Liver (tissue), 9 donors: Measurements from ENCODE around the gene AGBL4. TPM values are rescaled to one million over a fixed set of nuclear protein-coding genes. Genes with fewer than 3 reads are reported as not detected.

Source experiments
- DNase-seq: peaks from one replicate; pipeline ENCODE4 v3.0.0-alpha.2; 2017; ENCODE audit warnings: low spot score
- H3K27ac ChIP-seq, 2 donors: one replicate each; pipeline ENCODE4 v1.7.0; 2013; ENCODE audit warnings: inconsistent platforms in 2 of 2, low read length in 2 of 2, control low read depth in 1 of 2, low read depth in 1 of 2, mild to moderate bottlenecking in 1 of 2
- H3K27me3 ChIP-seq, 4 donors: one replicate each; pipeline versions ENCODE4 v1.6.1 to v1.7.0; 2013; ENCODE audit warnings: low read length in 3 of 4, inconsistent platforms in 1 of 4, mild to moderate bottlenecking in 1 of 4, moderate library complexity in 1 of 4; ENCODE audit not compliant: control insufficient read depth in 4 of 4, insufficient read depth in 4 of 4
- H3K36me3 ChIP-seq, 4 donors: one replicate each; pipeline versions ENCODE4 v1.6.1 to v1.7.0; 2013; ENCODE audit warnings: low read length in 3 of 4, mild to moderate bottlenecking in 3 of 4, low read depth in 1 of 4, moderate library complexity in 1 of 4; ENCODE audit not compliant: control insufficient read depth in 4 of 4, insufficient read depth in 3 of 4
- H3K4me1 ChIP-seq, 4 donors: one replicate each; pipeline versions ENCODE4 v1.6.1 to v1.7.0; 2013; ENCODE audit warnings: low read length in 3 of 4, mild to moderate bottlenecking in 3 of 4, moderate library complexity in 1 of 4; ENCODE audit not compliant: control insufficient read depth in 4 of 4, insufficient read depth in 4 of 4
- H3K4me3 ChIP-seq, 3 donors: one replicate each; pipeline versions ENCODE4 v1.6.1 to v1.7.0; 2013; ENCODE audit warnings: low read length in 3 of 3, control low read depth in 1 of 3, low read depth in 1 of 3, mild to moderate bottlenecking in 1 of 3
- H3K9ac ChIP-seq, 2 donors: one replicate each; pipeline ENCODE4 v1.7.0; 2013; ENCODE audit warnings: low read length in 2 of 2, mild to moderate bottlenecking in 2 of 2, moderate library complexity in 2 of 2, control low read depth in 1 of 2, low read depth in 1 of 2
- H3K9me3 ChIP-seq, 4 donors: one replicate each; pipeline versions ENCODE4 v1.6.1 to v1.7.0; 2013; ENCODE audit warnings: low read length in 3 of 4; ENCODE audit not compliant: control insufficient read depth in 4 of 4
- CTCF ChIP-seq: fragments of 150-350 bp; IDR thresholded peaks from 2 replicates; pipeline ENCODE4 v1.5.1; 2017; ENCODE audit warnings: improper control_type of control experiment, low read depth, low read length; ENCODE audit not compliant: missing input control
- EGR1 ChIP-seq, 2 donors: IDR thresholded peaks; 2 replicates each; pipeline ENCODE4 v1.6.1; 2016 to 2018; ENCODE audit warnings: antibody characterized with exemption in 2 of 2, low read depth in 2 of 2
- FOXA1 ChIP-seq: IDR thresholded peaks from 2 replicates; pipeline ENCODE4 v1.6.1; 2016; ENCODE audit warnings: antibody characterized with exemption
- FOXA2 ChIP-seq: IDR thresholded peaks from 2 replicates; pipeline ENCODE4 v1.6.1; 2016; ENCODE audit warnings: antibody characterized with exemption
- GABPA ChIP-seq, 2 donors: IDR thresholded peaks in 1 of 2; conservative IDR thresholded peaks in 1 of 2; 2 replicates each; pipeline ENCODE4 v1.6.1; 2016; ENCODE audit warnings: antibody characterized with exemption in 2 of 2, mild to moderate bottlenecking in 1 of 2, moderate library complexity in 1 of 2
- HNF4A ChIP-seq, 2 donors: conservative IDR thresholded peaks; 2 replicates each; pipeline ENCODE4 v1.6.1; 2016; ENCODE audit warnings: antibody characterized with exemption in 2 of 2, mild to moderate bottlenecking in 2 of 2
- HNF4G ChIP-seq: IDR thresholded peaks from 2 replicates; pipeline ENCODE4 v1.6.1; 2016; ENCODE audit warnings: antibody characterized with exemption
- JUND ChIP-seq, 2 donors: IDR thresholded peaks; 2 replicates each; pipeline ENCODE4 v1.6.1; 2016; ENCODE audit warnings: antibody characterized with exemption in 2 of 2
- NR2F2 ChIP-seq: IDR thresholded peaks from 2 replicates; pipeline ENCODE4 v1.6.1; 2016; ENCODE audit warnings: antibody characterized with exemption
- RAD21 ChIP-seq, 2 donors: IDR thresholded peaks; 2 replicates each; pipeline ENCODE4 v1.6.1; 2016; ENCODE audit warnings: antibody characterized with exemption in 2 of 2, mild to moderate bottlenecking in 2 of 2
- RXRA ChIP-seq, 2 donors: IDR thresholded peaks; 2 replicates each; pipeline ENCODE4 v1.6.1; 2017 to 2018; ENCODE audit warnings: antibody characterized with exemption in 2 of 2, mild to moderate bottlenecking in 1 of 2
- SP1 ChIP-seq: IDR thresholded peaks from 2 replicates; pipeline ENCODE4 v1.6.1; 2018; ENCODE audit warnings: antibody characterized with exemption, mild to moderate bottlenecking
- TAF1 ChIP-seq: conservative IDR thresholded peaks from 2 replicates; pipeline ENCODE4 v1.6.1; 2016; ENCODE audit warnings: antibody characterized with exemption, mild to moderate bottlenecking
- YY1 ChIP-seq: IDR thresholded peaks from 2 replicates; pipeline ENCODE4 v1.6.1; 2016; ENCODE audit warnings: antibody characterized with exemption, mild to moderate bottlenecking
- WGBS: extraction: QIAGEN DNeasy Blood & Tissue Kit; methylation state at CpG from one replicate; pipeline ENCODE4 v1.1.7; 2013; 5-methylcytosine and 5-hydroxymethylcytosine counted together
- polyA plus RNA-seq, 2 donors: library from polyadenylated mRNA; stranded (reverse) in 1 of 2; unstranded in 1 of 2; fragments of 200-250 nt in 1 of 2; fragments of >200 nt in 1 of 2; fragmentation: Nextera tagmentation in 1 of 2; extraction: Ambion mirVana in 1 of 2; gene quantifications; one replicate each; pipeline versions ENCODE4 v1.2.1 to v1.2.3, GENCODE V29; 2013 to 2015
- total RNA-seq, 2 donors: library from RNA; depleted of rRNA; stranded (reverse); fragments of >200 nt; gene quantifications; one replicate each; pipeline ENCODE4 v1.2.3, GENCODE V29; 2014
- TF ChIP-seq, protein P1 (sequence below): IDR thresholded peaks from 2 replicates; pipeline ENCODE4 v1.6.1; 2016; ENCODE audit warnings: antibody characterized with exemption
- TF ChIP-seq, protein P2 (sequence below): IDR thresholded peaks from 2 replicates; pipeline ENCODE4 v1.6.1; 2016; ENCODE audit warnings: antibody characterized with exemption
- TF ChIP-seq, protein P3 (sequence below): IDR thresholded peaks from 2 replicates; pipeline ENCODE4 v1.6.1; 2016; ENCODE audit warnings: antibody characterized with exemption
- TF ChIP-seq, protein P4 (sequence below): IDR thresholded peaks from 2 replicates; pipeline ENCODE4 v1.6.1; 2016; ENCODE audit warnings: antibody characterized with exemption, mild to moderate bottlenecking
- donor health status: healthy.
- donor health status: healthy.
- donor health status: healthy.
- donor health status: healthy.
- donor health status: healthy.

AGBL4 gene
- total and polyA plus RNA-seq, 4 donors = 0.75 to 0.76 TPM; not detected in 2

GRCh38 chr1:49416758-49417157, 607.0 kb downstream of the AGBL4 start:
- H3K9me3 ChIP-seq = no peaks in the 10 kb centered on the region
- no peak overlapping the region for H3K4me3 ChIP-seq
- H3K4me1 ChIP-seq = no peaks in the 10 kb centered on the region
- H3K36me3 ChIP-seq = no peaks in the 10 kb centered on the region
- no peak overlapping the region for H3K9ac ChIP-seq
- no peaks in the 10 kb centered on the region for H3K27me3 ChIP-seq
- no peak for DNase-seq
- H3K27ac ChIP-seq = no peak overlapping the region
- WGBS = 89% methylated on average over 1 of the region's 1 CpG
- no peak for TF ChIP-seq RXRA (IDR thresholded peaks at IDR 0.05)
- no peak for TF ChIP-seq CTCF
- no peak for TF ChIP-seq HNF4G
- no peak for TF ChIP-seq GABPA (IDR thresholded peaks at IDR 0.05 in 1 of 2, conservative IDR thresholded peaks at IDR 0.05 in 1 of 2)
- TF ChIP-seq FOXA2 = no peak
- TF ChIP-seq, protein P1, sequence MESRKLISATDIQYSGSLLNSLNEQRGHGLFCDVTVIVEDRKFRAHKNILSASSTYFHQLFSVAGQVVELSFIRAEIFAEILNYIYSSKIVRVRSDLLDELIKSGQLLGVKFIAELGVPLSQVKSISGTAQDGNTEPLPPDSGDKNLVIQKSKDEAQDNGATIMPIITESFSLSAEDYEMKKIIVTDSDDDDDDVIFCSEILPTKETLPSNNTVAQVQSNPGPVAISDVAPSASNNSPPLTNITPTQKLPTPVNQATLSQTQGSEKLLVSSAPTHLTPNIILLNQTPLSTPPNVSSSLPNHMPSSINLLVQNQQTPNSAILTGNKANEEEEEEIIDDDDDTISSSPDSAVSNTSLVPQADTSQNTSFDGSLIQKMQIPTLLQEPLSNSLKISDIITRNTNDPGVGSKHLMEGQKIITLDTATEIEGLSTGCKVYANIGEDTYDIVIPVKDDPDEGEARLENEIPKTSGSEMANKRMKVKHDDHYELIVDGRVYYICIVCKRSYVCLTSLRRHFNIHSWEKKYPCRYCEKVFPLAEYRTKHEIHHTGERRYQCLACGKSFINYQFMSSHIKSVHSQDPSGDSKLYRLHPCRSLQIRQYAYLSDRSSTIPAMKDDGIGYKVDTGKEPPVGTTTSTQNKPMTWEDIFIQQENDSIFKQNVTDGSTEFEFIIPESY = no peak

DNA sequence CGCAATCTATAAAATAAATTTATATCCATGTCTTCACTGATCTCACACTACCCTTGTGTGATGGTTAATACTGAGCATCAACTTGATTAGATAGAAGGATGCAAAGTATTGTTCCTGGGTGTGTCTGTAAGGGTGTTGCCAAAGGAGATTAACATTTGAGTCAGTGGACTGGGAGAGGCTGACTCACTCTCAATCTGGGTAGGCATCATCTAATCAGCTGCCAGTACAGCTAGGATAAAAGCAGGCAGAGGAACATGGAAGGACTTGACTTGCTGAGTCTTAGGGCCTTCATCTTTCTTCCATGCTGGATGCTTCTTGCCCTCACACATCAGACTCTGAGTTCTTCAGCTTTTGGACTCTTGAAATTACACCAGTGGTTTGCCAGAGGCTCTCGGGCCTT, 615.4 kb downstream of the AGBL4 start:
- H3K9ac ChIP-seq = no peak overlapping the region
- no peak for DNase-seq
- H3K4me3 ChIP-seq = no peak overlapping the region
- TF ChIP-seq, protein P2, sequence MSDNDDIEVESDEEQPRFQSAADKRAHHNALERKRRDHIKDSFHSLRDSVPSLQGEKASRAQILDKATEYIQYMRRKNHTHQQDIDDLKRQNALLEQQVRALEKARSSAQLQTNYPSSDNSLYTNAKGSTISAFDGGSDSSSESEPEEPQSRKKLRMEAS = no peak
- TF ChIP-seq EGR1 (IDR thresholded peaks at IDR 0.05; ENCODE audit: low read depth in 2 of 2) = no peak
- no peak for TF ChIP-seq HNF4A (conservative IDR thresholded peaks at IDR 0.05)
- no peak for TF ChIP-seq GABPA (IDR thresholded peaks at IDR 0.05 in 1 of 2, conservative IDR thresholded peaks at IDR 0.05 in 1 of 2)
- no peak for TF ChIP-seq FOXA2
- TF ChIP-seq, protein P1 = no peak
- no peak for TF ChIP-seq FOXA1
- TF ChIP-seq SP1 = no peak
- TF ChIP-seq YY1 = no peak
- TF ChIP-seq, protein P3, sequence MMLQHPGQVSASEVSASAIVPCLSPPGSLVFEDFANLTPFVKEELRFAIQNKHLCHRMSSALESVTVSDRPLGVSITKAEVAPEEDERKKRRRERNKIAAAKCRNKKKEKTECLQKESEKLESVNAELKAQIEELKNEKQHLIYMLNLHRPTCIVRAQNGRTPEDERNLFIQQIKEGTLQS = no peak
- no peak for TF ChIP-seq NR2F2
- no peak for TF ChIP-seq JUND (IDR thresholded peaks at IDR 0.05)
- TF ChIP-seq RAD21 (IDR thresholded peaks at IDR 0.05) = no peak
- TF ChIP-seq, protein P4, sequence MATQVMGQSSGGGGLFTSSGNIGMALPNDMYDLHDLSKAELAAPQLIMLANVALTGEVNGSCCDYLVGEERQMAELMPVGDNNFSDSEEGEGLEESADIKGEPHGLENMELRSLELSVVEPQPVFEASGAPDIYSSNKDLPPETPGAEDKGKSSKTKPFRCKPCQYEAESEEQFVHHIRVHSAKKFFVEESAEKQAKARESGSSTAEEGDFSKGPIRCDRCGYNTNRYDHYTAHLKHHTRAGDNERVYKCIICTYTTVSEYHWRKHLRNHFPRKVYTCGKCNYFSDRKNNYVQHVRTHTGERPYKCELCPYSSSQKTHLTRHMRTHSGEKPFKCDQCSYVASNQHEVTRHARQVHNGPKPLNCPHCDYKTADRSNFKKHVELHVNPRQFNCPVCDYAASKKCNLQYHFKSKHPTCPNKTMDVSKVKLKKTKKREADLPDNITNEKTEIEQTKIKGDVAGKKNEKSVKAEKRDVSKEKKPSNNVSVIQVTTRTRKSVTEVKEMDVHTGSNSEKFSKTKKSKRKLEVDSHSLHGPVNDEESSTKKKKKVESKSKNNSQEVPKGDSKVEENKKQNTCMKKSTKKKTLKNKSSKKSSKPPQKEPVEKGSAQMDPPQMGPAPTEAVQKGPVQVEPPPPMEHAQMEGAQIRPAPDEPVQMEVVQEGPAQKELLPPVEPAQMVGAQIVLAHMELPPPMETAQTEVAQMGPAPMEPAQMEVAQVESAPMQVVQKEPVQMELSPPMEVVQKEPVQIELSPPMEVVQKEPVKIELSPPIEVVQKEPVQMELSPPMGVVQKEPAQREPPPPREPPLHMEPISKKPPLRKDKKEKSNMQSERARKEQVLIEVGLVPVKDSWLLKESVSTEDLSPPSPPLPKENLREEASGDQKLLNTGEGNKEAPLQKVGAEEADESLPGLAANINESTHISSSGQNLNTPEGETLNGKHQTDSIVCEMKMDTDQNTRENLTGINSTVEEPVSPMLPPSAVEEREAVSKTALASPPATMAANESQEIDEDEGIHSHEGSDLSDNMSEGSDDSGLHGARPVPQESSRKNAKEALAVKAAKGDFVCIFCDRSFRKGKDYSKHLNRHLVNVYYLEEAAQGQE = no peak
- TF ChIP-seq HNF4G = no peak
- no peak for TF ChIP-seq TAF1
- TF ChIP-seq RXRA (IDR thresholded peaks at IDR 0.05) = no peak
- TF ChIP-seq CTCF = no peak
- H3K27me3 ChIP-seq = no peaks in the 10 kb centered on the region
- no peak overlapping the region for H3K27ac ChIP-seq
- no peaks in the 10 kb centered on the region for H3K36me3 ChIP-seq
- 76% methylated on average over 2 of the region's 2 CpGs for WGBS
- H3K9me3 ChIP-seq = peaks cover 0 to 2% (median 0%) of the 10 kb centered on the region in 4 donors
- H3K4me1 ChIP-seq = no peaks in the 10 kb centered on the region
